ENCODE data around the gene DHRS3. TPM values are rescaled to one million over a fixed set of nuclear protein-coding genes. Genes with fewer than 3 reads are reported as not detected.

The DHRS3 gene
- total RNA-seq, 2 donors from 2014 or later: 81.7 to 104 TPM

DNA sequence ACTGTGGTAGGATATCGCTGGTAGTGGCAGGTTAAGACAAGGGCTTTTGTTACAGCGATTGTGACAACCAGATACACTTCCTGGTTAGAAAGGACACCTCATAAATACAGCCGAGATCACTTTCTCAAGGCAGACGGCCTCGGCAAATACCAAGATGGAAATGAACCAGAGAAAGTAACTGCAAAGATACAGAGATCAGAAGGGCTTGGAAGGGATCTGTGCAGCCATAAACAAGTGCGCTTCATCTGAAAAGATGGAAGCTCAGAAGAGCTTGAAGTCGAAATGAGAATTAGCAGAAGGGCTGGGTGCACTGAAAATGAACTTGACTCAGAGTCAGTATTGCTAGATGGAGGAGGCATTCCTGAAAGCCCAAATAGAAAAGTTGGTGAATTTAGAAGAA is 7.1 kb downstream of the DHRS3 start:
- peaks cover 0 to 3% of the 10 kb centered on the region in 2 donors for H3K36me3 ChIP-seq (replicated peaks in 1 of 2; ENCODE audit: insufficient read depth in 1 of 2, low read depth in 2 of 2)
- DNase-seq (no peak), ATAC-seq (no peak)
- H3K27ac ChIP-seq: no peak overlapping the region
- no peaks in the 10 kb centered on the region for H3K9me3 ChIP-seq
- TF ChIP-seq CTCF (IDR thresholded peaks at IDR 0.05) (no peak), POLR2A (IDR thresholded peaks at IDR 0.05) (no peak)
- no peaks in the 10 kb centered on the region for H3K27me3 ChIP-seq
- WGBS, 2 donors: 72 to 79% methylated on average over 7 of the region's 7 CpGs
- intact Hi-C loops (cut with DNase I): no loop called here
- H3K4me3 ChIP-seq: no peak overlapping the region
- peaks cover 66% of the 10 kb centered on the region for H3K4me1 ChIP-seq

- no peak for ATAC-seq
- TF ChIP-seq CTCF (IDR thresholded peaks at IDR 0.05) (no peak), POLR2A (IDR thresholded peaks at IDR 0.05) (no peak)
- H3K27me3 ChIP-seq: no peaks in the 10 kb centered on the region
- WGBS, 2 donors: 83 to 87% methylated on average over 7 of the region's 7 CpGs
- DNase-seq: no peak
- no peak overlapping the region for H3K4me3 ChIP-seq
- no peaks in the 10 kb centered on the region for H3K9me3 ChIP-seq
- intact Hi-C loops (cut with DNase I): no loop called here
- peaks cover 0 to 3% of the 10 kb centered on the region in 2 donors for H3K36me3 ChIP-seq (replicated peaks in 1 of 2; ENCODE audit: insufficient read depth in 1 of 2, low read depth in 2 of 2)
- no peak overlapping the region for H3K27ac ChIP-seq
- H3K4me1 ChIP-seq: peaks cover 66% of the 10 kb centered on the region
Observed at GRCh38 chr1:12610305-12610935, 7.6 kb downstream of the DHRS3 start.

DNA sequence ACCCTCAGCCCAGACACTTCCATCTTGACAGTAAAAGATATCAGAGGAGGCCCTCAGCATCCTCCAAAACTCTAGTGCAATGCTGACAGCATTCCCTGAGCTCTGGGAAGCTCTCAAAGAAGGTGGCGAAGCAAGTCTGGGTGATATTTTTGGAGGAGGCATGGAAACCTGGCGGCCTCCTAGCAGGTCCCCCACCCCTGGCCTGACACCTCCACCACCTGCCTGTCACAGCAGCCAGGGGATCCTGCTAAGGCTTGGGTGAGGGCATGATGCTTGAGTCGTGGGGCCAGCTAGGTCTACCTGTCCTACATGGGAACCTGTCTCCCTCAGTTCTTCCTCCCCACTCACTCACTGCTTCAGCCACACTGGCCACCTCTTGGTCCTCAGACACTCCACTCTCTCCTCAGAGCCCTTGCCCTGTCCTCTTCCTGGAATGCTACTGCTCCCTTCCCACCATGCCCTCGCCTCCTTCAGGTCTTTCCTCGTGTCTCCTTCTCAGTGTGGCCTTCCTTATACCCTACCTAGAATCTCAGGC is 8.5 kb downstream of the DHRS3 start:
- H3K36me3 ChIP-seq (replicated peaks in 1 of 2; ENCODE audit: insufficient read depth in 1 of 2, low read depth in 2 of 2): peaks cover 0 to 3% of the 10 kb centered on the region in 2 donors
- DNase-seq: no peak
- peaks cover 64% of the 10 kb centered on the region for H3K4me1 ChIP-seq
- no peak for ATAC-seq
- H3K9me3 ChIP-seq: no peaks in the 10 kb centered on the region
- H3K27me3 ChIP-seq: no peaks in the 10 kb centered on the region
- no peak overlapping the region for H3K4me3 ChIP-seq
- TF ChIP-seq POLR2A (IDR thresholded peaks at IDR 0.05) (no peak), CTCF (IDR thresholded peaks at IDR 0.05) (no peak)
- intact Hi-C loops (cut with DNase I): no loop called here
- WGBS, 2 donors: 77 to 80% methylated on average over 2 to 5 of the region's 5 CpGs
- no peak overlapping the region for H3K27ac ChIP-seq

GRCh38 chr1:12608311-12608957 is 9.6 kb downstream of the DHRS3 start:
- ATAC-seq: no peak

More at GRCh38 chr1:12608311-12608957, 9.6 kb downstream of the DHRS3 start:
- Histone ChIP-seq H3K4me1 (peaks cover 64% of the 10 kb centered on the region), H3K27ac (no peak overlapping the region), H3K27me3 (no peaks in the 10 kb centered on the region), H3K36me3 (replicated peaks in 1 of 2; ENCODE audit: insufficient read depth in 1 of 2, low read depth in 2 of 2) (peaks cover 0 to 3% of the 10 kb centered on the region in 2 donors), H3K4me3 (no peak overlapping the region), H3K9me3 (no peaks in the 10 kb centered on the region)
- no peak for DNase-seq
- intact Hi-C loops (cut with DNase I): no loop called here
- TF ChIP-seq POLR2A (IDR thresholded peaks at IDR 0.05): no peak
- TF ChIP-seq CTCF (IDR thresholded peaks at IDR 0.05): no peak
- 64 to 68% methylated on average over 5 of the region's 5 CpGs for WGBS, 2 donors

Measured in body of pancreas (tissue), 4 donors.